H9 (cell line): Measurements from ENCODE around the gene OSBPL10. TPM values are rescaled to one million over a fixed set of nuclear protein-coding genes. Genes with fewer than 3 reads are reported as not detected.

Source experiments
- DNase-seq: peaks from one replicate; pipeline ENCODE4 v3.0.0-alpha.2; 2017
- H2AFZ ChIP-seq: one replicate; pipeline ENCODE4 v1.6.1; 2013; ENCODE audit warnings: mild to moderate bottlenecking, low read length, control low read depth, moderate library complexity
- H2AK5ac ChIP-seq: 2 replicates; pipeline ENCODE4 v1.6.1; 2013; ENCODE audit warnings: low read length, control low read depth, mixed read lengths; ENCODE audit not compliant: insufficient read length
- H2BK120ac ChIP-seq: one replicate; pipeline ENCODE4 v1.6.1; 2013; ENCODE audit warnings: low read depth, mild to moderate bottlenecking, low read length, control low read depth, inconsistent platforms; ENCODE audit not compliant: poor library complexity, severe bottlenecking
- H2BK12ac ChIP-seq: 2 replicates; pipeline ENCODE4 v1.6.1; 2013; ENCODE audit warnings: low read length, control low read depth, mixed read lengths, low read depth; ENCODE audit not compliant: insufficient read length
- H2BK15ac ChIP-seq: 2 replicates; pipeline ENCODE4 v1.6.1; 2013; ENCODE audit warnings: low read depth, low read length, control low read depth
- H2BK20ac ChIP-seq: one replicate; pipeline ENCODE4 v1.6.1; 2013; ENCODE audit warnings: low read depth, mild to moderate bottlenecking, low read length, control low read depth, inconsistent platforms; ENCODE audit not compliant: poor library complexity, severe bottlenecking
- H2BK5ac ChIP-seq: 2 replicates; pipeline ENCODE4 v1.6.1; 2013; ENCODE audit warnings: low read length, control low read depth, mixed read lengths; ENCODE audit not compliant: insufficient read length
- H3K14ac ChIP-seq: 2 replicates; pipeline ENCODE4 v1.6.1; 2013; ENCODE audit warnings: low read length, control low read depth; ENCODE audit not compliant: insufficient read depth
- H3K18ac ChIP-seq: 2 replicates; pipeline ENCODE4 v1.6.1; 2013; ENCODE audit warnings: low read depth, mild to moderate bottlenecking, mixed read lengths, low read length, control low read depth; ENCODE audit not compliant: insufficient read length
- H3K23ac ChIP-seq: 2 replicates; pipeline ENCODE4 v1.6.1; 2013; ENCODE audit warnings: low read length, control low read depth, mixed read lengths, low read depth; ENCODE audit not compliant: insufficient read length
- H3K23me2 ChIP-seq: 2 replicates; pipeline ENCODE4 v1.6.1; 2013; ENCODE audit warnings: low read depth, mild to moderate bottlenecking, mixed read lengths, low read length, control low read depth; ENCODE audit not compliant: insufficient read length, poor library complexity, severe bottlenecking
- H3K27ac ChIP-seq: 2 replicates; pipeline ENCODE4 v1.5.1; 2013; ENCODE audit warnings: low read length, control low read depth, mixed read lengths, low read depth; ENCODE audit not compliant: insufficient read length
- H3K27me3 ChIP-seq: 2 replicates; pipeline ENCODE4 v1.6.1; 2013; ENCODE audit warnings: low read length, control low read depth, inconsistent platforms; ENCODE audit not compliant: insufficient read depth
- H3K4ac ChIP-seq: 2 replicates; pipeline ENCODE4 v1.6.1; 2013; ENCODE audit warnings: low read depth, mild to moderate bottlenecking, control low read depth, inconsistent platforms, low read length, moderate library complexity
- H3K4me1 ChIP-seq: 2 replicates; pipeline ENCODE4 v1.6.1; 2013; ENCODE audit warnings: low read length, control low read depth, inconsistent platforms; ENCODE audit not compliant: insufficient read depth
- H3K4me2 ChIP-seq: 2 replicates; pipeline ENCODE4 v1.6.1; 2013; ENCODE audit warnings: low read length, control low read depth, mixed read lengths; ENCODE audit not compliant: insufficient read length, insufficient read depth
- H3K56ac ChIP-seq: 2 replicates; pipeline ENCODE4 v1.6.1; 2013; ENCODE audit warnings: low read depth, mild to moderate bottlenecking, mixed read lengths, low read length, control low read depth; ENCODE audit not compliant: insufficient read length
- H3K79me1 ChIP-seq: 2 replicates; pipeline ENCODE4 v1.6.1; 2013; ENCODE audit warnings: low read depth, mild to moderate bottlenecking, moderate library complexity, low read length, control low read depth, inconsistent platforms; ENCODE audit not compliant: insufficient read depth, poor library complexity, severe bottlenecking
- H3K79me2 ChIP-seq: 2 replicates; pipeline ENCODE4 v1.6.1; 2013; ENCODE audit warnings: low read length, control low read depth, inconsistent platforms; ENCODE audit not compliant: insufficient read depth
- H3K9ac ChIP-seq: 2 replicates; pipeline ENCODE4 v1.6.1; 2013; ENCODE audit warnings: low read length, control low read depth, mixed read lengths; ENCODE audit not compliant: insufficient read length; ENCODE audit errors: extremely low read depth
- H3K9me3 ChIP-seq: one replicate; pipeline ENCODE4 v1.6.1; 2013; ENCODE audit warnings: low read depth, low read length, inconsistent platforms; ENCODE audit not compliant: control insufficient read depth
- H3T11ph ChIP-seq: one replicate; pipeline ENCODE4 v1.6.1; 2013; ENCODE audit warnings: mild to moderate bottlenecking, low read length, control low read depth, inconsistent platforms
- H4K20me1 ChIP-seq: one replicate; pipeline ENCODE4 v1.6.1; 2013; ENCODE audit not compliant: control insufficient read depth, insufficient read length, insufficient read depth
- H4K5ac ChIP-seq: 2 replicates; pipeline ENCODE4 v1.6.1; 2013; ENCODE audit warnings: low read depth, mild to moderate bottlenecking, mixed read lengths, low read length, control low read depth; ENCODE audit not compliant: insufficient read length
- H4K8ac ChIP-seq: replicated peaks from 2 replicates; pipeline ENCODE4 v1.6.1; 2013; ENCODE audit warnings: low read length, control low read depth, mixed read lengths, low read depth; ENCODE audit not compliant: insufficient read length
- H4K91ac ChIP-seq: 2 replicates; pipeline ENCODE4 v1.6.1; 2013; ENCODE audit warnings: low read depth, mild to moderate bottlenecking, moderate library complexity, mixed read lengths, low read length, control low read depth; ENCODE audit not compliant: insufficient read length
- H3K27ac Mint-ChIP-seq, 3 experiments: 2 replicates in 2 of 3; 3 replicates in 1 of 3; pipeline ENCODE4 v1.8.0; 2020 to 2021; ENCODE audit warnings: mixed read lengths in 3 of 3, mild to moderate bottlenecking in 1 of 3, moderate library complexity in 1 of 3
- H3K27me3 Mint-ChIP-seq: 2 replicates; pipeline ENCODE4 v1.8.0; 2021; ENCODE audit warnings: low read depth, mild to moderate bottlenecking, moderate library complexity, mixed read lengths
- H3K36me3 Mint-ChIP-seq, 3 experiments: 2 replicates in 2 of 3; 3 replicates in 1 of 3; pipeline ENCODE4 v1.8.0; 2020 to 2021; ENCODE audit warnings: low read depth in 3 of 3, mixed read lengths in 3 of 3; ENCODE audit not compliant: insufficient read depth in 1 of 3
- H3K4me1 Mint-ChIP-seq, 2 experiments: 2 replicates each; pipeline ENCODE4 v1.8.0; 2020; ENCODE audit warnings: mixed read lengths in 2 of 2
- H3K4me3 Mint-ChIP-seq, 2 experiments: 2 replicates in 1 of 2; 3 replicates in 1 of 2; pipeline ENCODE4 v1.8.0; 2020 to 2021; ENCODE audit warnings: mild to moderate bottlenecking in 2 of 2, mixed read lengths in 2 of 2, moderate library complexity in 1 of 2
- H3K9me3 Mint-ChIP-seq, 2 experiments: 2 replicates in 1 of 2; 3 replicates in 1 of 2; pipeline ENCODE4 v1.8.0; 2020; ENCODE audit warnings: mild to moderate bottlenecking in 2 of 2, mixed read lengths in 2 of 2, moderate library complexity in 1 of 2
- CTCF ChIP-seq: fragments of 200-600 bp; sonication (generic); conservative IDR thresholded peaks from 3 replicates; pipeline ENCODE4 v1.8.0; 2021; ENCODE audit warnings: antibody characterized with exemption, mild to moderate bottlenecking
- WGBS: extraction: QIAGEN DNeasy Blood & Tissue Kit; methylation state at CpG from one replicate; pipeline ENCODE4 v1.1.7; 2013; ENCODE audit warnings: missing lambda C conversion rate, low lambda C conversion rate, mixed read lengths; ENCODE audit not compliant: insufficient read length; ENCODE audit errors: extremely low coverage; 5-methylcytosine and 5-hydroxymethylcytosine counted together
- total RNA-seq: library from RNA; stranded (reverse); gene quantifications from 2 replicates; pipeline ENCODE4 v1.2.1, GENCODE V29; 2021

The OSBPL10 gene
- total RNA-seq, 1 experiment from 2014 or later: 42.7 TPM

- no CpG with 5 or more reads among the region's 2 CpGs for WGBS
- no peak overlapping the region for H4K5ac ChIP-seq
- no peak overlapping the region for H2BK120ac ChIP-seq
- no peaks in the 10 kb centered on the region for H3K79me1 ChIP-seq
- H3K27me3 ChIP-seq: no peaks in the 10 kb centered on the region
- Mint-ChIP-seq H3K9me3 (peaks cover 29 to 34% of the 10 kb centered on the region in 2 experiments), H3K4me3 (no peak overlapping the region), H3K36me3 (peaks cover 41 to 61% (median 47%) of the 10 kb centered on the region in 3 experiments), H3K27me3 (no peaks in the 10 kb centered on the region), H3K27ac (no peak overlapping the region), H3K4me1 (peaks cover 36 to 41% of the 10 kb centered on the region in 2 experiments)
- peaks cover 11% of the 10 kb centered on the region for H3K9me3 ChIP-seq
- no peak overlapping the region for H3K27ac ChIP-seq
- no peak overlapping the region for H2BK20ac ChIP-seq
- H3K4ac ChIP-seq: no peak overlapping the region
- no peak overlapping the region for H4K91ac ChIP-seq
- H3K23ac ChIP-seq: no peak overlapping the region
- H2AFZ ChIP-seq: no peak overlapping the region
- H3K79me2 ChIP-seq: peaks cover 56% of the 10 kb centered on the region
- TF ChIP-seq CTCF: no peak
- no peak overlapping the region for H3K9ac ChIP-seq
- H4K20me1 ChIP-seq: no peaks in the 10 kb centered on the region
- H3K4me2 ChIP-seq: no peak overlapping the region
- no peak overlapping the region for H4K8ac ChIP-seq
- H3K23me2 ChIP-seq: no peaks in the 10 kb centered on the region
- no peak overlapping the region for H3K18ac ChIP-seq
- no peak overlapping the region for H2BK5ac ChIP-seq
- no peak overlapping the region for H3T11ph ChIP-seq
- no peak overlapping the region for H2AK5ac ChIP-seq
- no peak overlapping the region for H3K56ac ChIP-seq
- peaks cover 5% of the 10 kb centered on the region; the same call in 1 of the 2 replicates for H3K4me1 ChIP-seq
- DNase-seq: no peak
- no peak overlapping the region for H3K14ac ChIP-seq
- H2BK15ac ChIP-seq: no peak overlapping the region
- H2BK12ac ChIP-seq: no peak overlapping the region
These were observed 27.4 kb downstream of the OSBPL10 start for GRCh38 chr3:31953636-31954035.
